HG03175 (cell line): Measurements from ENCODE around the gene FBXW10B.
"Not testable (repeated sequence)": the region's sequence is repeated elsewhere in the genome, so short reads cannot be mapped to it uniquely, and the experiment has no call there.

Source experiments
- ATAC-seq: cut with Tn5 transposase; IDR thresholded peaks from one replicate; pipeline ENCODE4 v1.9.1; 2021; ENCODE audit warnings: mild to moderate bottlenecking, moderate library complexity; ENCODE audit not compliant: unreplicated experiment

The FBXW10B gene

GRCh38 chr17:15642014-15642413 is 22.5 kb upstream of the FBXW10B start:
- not testable (repeated sequence) for ATAC-seq

- ATAC-seq: not testable (repeated sequence)
Observed at GRCh38 chr17:15630930-15631453, 11.5 kb upstream of the FBXW10B start.

- not testable (repeated sequence) for ATAC-seq
Observed at GRCh38 chr17:15629991-15630390, 10.5 kb upstream of the FBXW10B start.

- ATAC-seq: not testable (repeated sequence)
Observed at GRCh38 chr17:15623661-15624209, 4.2 kb upstream of the FBXW10B start.

- ATAC-seq: not testable (repeated sequence)
Observed at GRCh38 chr17:15623255-15623654, 3.8 kb upstream of the FBXW10B start.

- not testable (repeated sequence) for ATAC-seq
Observed at GRCh38 chr17:15622124-15622523, 2.6 kb upstream of the FBXW10B start.

- ATAC-seq: not testable (repeated sequence)
Observed at GRCh38 chr17:15616828-15617227, 2.7 kb downstream of the FBXW10B start.

GRCh38 chr17:15615850-15616249 is 3.7 kb downstream of the FBXW10B start:
- ATAC-seq: not testable (repeated sequence)

- not testable (repeated sequence) for ATAC-seq
Observed at GRCh38 chr17:15613111-15613510, 6.4 kb downstream of the FBXW10B start.

- not testable (repeated sequence) for ATAC-seq
Observed at GRCh38 chr17:15592960-15593359, 26.5 kb downstream of the FBXW10B start.

- not testable (repeated sequence) for ATAC-seq
Observed at GRCh38 chr17:15591986-15592385, 27.5 kb downstream of the FBXW10B start.

GRCh38 chr17:15590844-15591243 is 28.7 kb downstream of the FBXW10B start:
- ATAC-seq: not testable (repeated sequence)

GRCh38 chr17:15589544-15590536 is 29.7 kb downstream of the FBXW10B start:
- not testable (repeated sequence) for ATAC-seq

- ATAC-seq: not testable (repeated sequence)
Observed at GRCh38 chr17:15588017-15588416, 31.5 kb downstream of the FBXW10B start.

GRCh38 chr17:15583313-15583712 is 36.2 kb downstream of the FBXW10B start:
- ATAC-seq: not testable (repeated sequence)

GRCh38 chr17:15581462-15581861 is 38.0 kb downstream of the FBXW10B start:
- ATAC-seq: not testable (repeated sequence)

GRCh38 chr17:15576848-15577247 is 42.7 kb downstream of the FBXW10B start:
- not testable (repeated sequence) for ATAC-seq

GRCh38 chr17:15574660-15575059 is 44.8 kb downstream of the FBXW10B start:
- not testable (repeated sequence) for ATAC-seq

- not testable (repeated sequence) for ATAC-seq
Observed at GRCh38 chr17:15573870-15574269, 45.6 kb downstream of the FBXW10B start.
